Psoas muscle (tissue), 8 donors: Measurements from ENCODE around the gene E2F3. TPM values are rescaled to one million over a fixed set of nuclear protein-coding genes. Genes with fewer than 3 reads are reported as not detected.

ENCODE experiments used
- ATAC-seq, 4 donors: fragments of 200-7000 bp; cut with Tn5 transposase; one replicate each; pipeline ENCODE4 v1.9.1; 2020; ENCODE audit warnings: moderate library complexity in 3 of 4, mild to moderate bottlenecking in 2 of 4
- DNase-seq, 2 donors: peaks; one replicate each; pipeline ENCODE4 v3.0.0-alpha.2; 2020
- H3K27ac ChIP-seq: fragments of 200-600 bp; one replicate; pipeline ENCODE4 v1.8.0; 2022
- H3K27me3 ChIP-seq, 3 donors: fragments of 200-600 bp in 1 of 3; one replicate each; pipeline versions ENCODE4 v1.6.1 to v1.8.0; 2013 to 2022; ENCODE audit warnings: low read length in 2 of 3, mild to moderate bottlenecking in 2 of 3, moderate library complexity in 1 of 3; ENCODE audit not compliant: insufficient read depth in 3 of 3
- H3K36me3 ChIP-seq, 2 donors: fragments of 200-600 bp in 1 of 2; one replicate each; pipeline versions ENCODE4 v1.6.1 to v1.8.0; 2013 to 2022; ENCODE audit warnings: low read depth in 1 of 2, mild to moderate bottlenecking in 1 of 2, moderate library complexity in 1 of 2; ENCODE audit not compliant: insufficient read depth in 1 of 2
- H3K4me1 ChIP-seq: fragments of 200-600 bp; one replicate; pipeline ENCODE4 v1.8.0; 2022
- H3K4me3 ChIP-seq: fragments of 200-600 bp; one replicate; pipeline ENCODE4 v1.8.0; 2022; ENCODE audit warnings: mild to moderate bottlenecking
- H3K9me3 ChIP-seq: fragments of 200-600 bp; one replicate; pipeline ENCODE4 v1.8.0; 2022
- WGBS, 3 donors: extraction: QIAGEN DNeasy Blood & Tissue Kit; methylation state at CpG; one replicate each; pipeline versions ENCODE4 v1.1.6 to v1.1.7; 2013; 5-methylcytosine and 5-hydroxymethylcytosine counted together
- intact Hi-C, 2 donors: fragments of 100-400 bp; cut with DNase I; formaldehyde crosslinking; loops; one replicate each; pipeline versions ENCODE4 v1.11.0 to v1.14.2; 2022
- polyA plus RNA-seq, 3 donors: library from polyadenylated mRNA; stranded (reverse); fragments of 200-250 nt; gene quantifications; one replicate each; pipeline ENCODE4 v1.2.3, GENCODE V29; 2013
- total RNA-seq, 4 donors: library from RNA; stranded (reverse); fragmentation: NEBNext Ultra II Directional in 2 of 4; extraction: Animal tissue kit (Norgen Biotek cat#: 25700) in 2 of 4; gene quantifications; one replicate each; pipeline versions ENCODE4 v1.2.1 to v1.2.4, GENCODE V29; 2021 to 2023
- TF ChIP-seq, protein P1 (sequence below): fragments of 200-600 bp; IDR thresholded peaks from one replicate; pipeline ENCODE4 v1.8.0; 2022; ENCODE audit warnings: antibody characterized with exemption
- donor health status: healthy with polysubstance abuse.
- donor health status: DM: no; HTN: no; CAD: no; lungs with moderate emphysema.
- donor health status: Bipolar disorder and iron deficiency.
- donor health status: healthy.
- donor health status: DM: yes; HTN: yes; CAD: no.
- donor health status: DM: no; HTN: no; CAD: no.
- donor health status: DM: no; HTN: no; CAD: no.
- donor health status: DM: yes; HTN: yes; CAD: no.

Gene E2F3
- total and polyA plus RNA-seq, 7 donors: 4.8 to 16.8 (median 15.3) TPM

DNA sequence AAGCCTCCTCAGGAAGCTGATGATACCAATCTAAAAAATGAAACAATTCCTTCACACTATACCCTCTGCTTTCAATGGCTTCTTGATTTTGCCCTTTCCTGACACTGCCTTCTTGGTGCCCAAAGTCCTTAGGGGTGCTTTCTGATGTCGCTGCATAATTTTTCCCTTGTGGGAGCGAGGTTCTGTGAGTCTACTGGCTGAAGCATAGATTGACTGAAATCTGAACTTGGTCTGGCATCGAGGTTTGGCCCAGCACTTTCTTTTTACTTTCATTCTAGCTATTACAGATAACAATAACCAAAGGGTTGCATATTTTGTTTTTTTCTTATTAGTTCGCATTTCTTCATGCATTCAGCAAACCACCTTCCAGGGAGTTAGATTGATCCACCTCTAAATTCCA is 65.8 kb downstream of the E2F3 start:
- Histone ChIP-seq H3K4me3 (no peak overlapping the region), H3K9me3 (no peaks in the 10 kb centered on the region), H3K27ac (no peak overlapping the region), H3K27me3 (no peaks in the 10 kb centered on the region), H3K36me3 (no peaks in the 10 kb centered on the region), H3K4me1 (no peaks in the 10 kb centered on the region)
- no peak for DNase-seq
- TF ChIP-seq, protein P1, sequence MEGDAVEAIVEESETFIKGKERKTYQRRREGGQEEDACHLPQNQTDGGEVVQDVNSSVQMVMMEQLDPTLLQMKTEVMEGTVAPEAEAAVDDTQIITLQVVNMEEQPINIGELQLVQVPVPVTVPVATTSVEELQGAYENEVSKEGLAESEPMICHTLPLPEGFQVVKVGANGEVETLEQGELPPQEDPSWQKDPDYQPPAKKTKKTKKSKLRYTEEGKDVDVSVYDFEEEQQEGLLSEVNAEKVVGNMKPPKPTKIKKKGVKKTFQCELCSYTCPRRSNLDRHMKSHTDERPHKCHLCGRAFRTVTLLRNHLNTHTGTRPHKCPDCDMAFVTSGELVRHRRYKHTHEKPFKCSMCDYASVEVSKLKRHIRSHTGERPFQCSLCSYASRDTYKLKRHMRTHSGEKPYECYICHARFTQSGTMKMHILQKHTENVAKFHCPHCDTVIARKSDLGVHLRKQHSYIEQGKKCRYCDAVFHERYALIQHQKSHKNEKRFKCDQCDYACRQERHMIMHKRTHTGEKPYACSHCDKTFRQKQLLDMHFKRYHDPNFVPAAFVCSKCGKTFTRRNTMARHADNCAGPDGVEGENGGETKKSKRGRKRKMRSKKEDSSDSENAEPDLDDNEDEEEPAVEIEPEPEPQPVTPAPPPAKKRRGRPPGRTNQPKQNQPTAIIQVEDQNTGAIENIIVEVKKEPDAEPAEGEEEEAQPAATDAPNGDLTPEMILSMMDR: no peak
- WGBS, 3 donors: 86 to 97% (median 89%) methylated on average over 4 of the region's 4 CpGs
- no peak for ATAC-seq
- intact Hi-C loops: no loop called here

GRCh38 chr6:20468209-20468608 is 66.5 kb downstream of the E2F3 start:
- Histone ChIP-seq H3K36me3 (no peaks in the 10 kb centered on the region), H3K9me3 (no peaks in the 10 kb centered on the region), H3K4me3 (no peak overlapping the region), H3K27me3 (no peaks in the 10 kb centered on the region), H3K27ac (no peak overlapping the region), H3K4me1 (no peaks in the 10 kb centered on the region)
- ATAC-seq (no peak), DNase-seq (no peak)
- intact Hi-C loops: no loop called here
- 92 to 97% (median 95%) methylated on average over 7 of the region's 7 CpGs for whole genome bisulfite sequencing, 3 donors
- TF ChIP-seq, protein P1: no peak

GRCh38 chr6:20472748-20473147 is 71.1 kb downstream of the E2F3 start:
- Histone ChIP-seq H3K9me3 (no peaks in the 10 kb centered on the region), H3K4me1 (no peaks in the 10 kb centered on the region), H3K27ac (no peak overlapping the region), H3K4me3 (no peak overlapping the region), H3K27me3 (no peaks in the 10 kb centered on the region), H3K36me3 (no peaks in the 10 kb centered on the region)
- no peak for DNase-seq
- ATAC-seq: no peak
- TF ChIP-seq, protein P1: no peak
- intact Hi-C loops: no loop called here
- whole genome bisulfite sequencing, 3 donors: 89 to 95% (median 93%) methylated on average over 3 of the region's 3 CpGs

- WGBS, 3 donors: 64 to 89% (median 75%) methylated on average over 1 of the region's 1 CpG
- ATAC-seq (no peak), DNase-seq (no peak)
- intact Hi-C loops: no loop called here
- Histone ChIP-seq H3K4me3 (no peak overlapping the region), H3K36me3 (no peaks in the 10 kb centered on the region), H3K4me1 (no peaks in the 10 kb centered on the region), H3K27ac (no peak overlapping the region), H3K9me3 (no peaks in the 10 kb centered on the region), H3K27me3 (no peaks in the 10 kb centered on the region)
- TF ChIP-seq, protein P1: no peak
Measured at GRCh38 chr6:20473518-20473917, 71.8 kb downstream of the E2F3 start.

DNA sequence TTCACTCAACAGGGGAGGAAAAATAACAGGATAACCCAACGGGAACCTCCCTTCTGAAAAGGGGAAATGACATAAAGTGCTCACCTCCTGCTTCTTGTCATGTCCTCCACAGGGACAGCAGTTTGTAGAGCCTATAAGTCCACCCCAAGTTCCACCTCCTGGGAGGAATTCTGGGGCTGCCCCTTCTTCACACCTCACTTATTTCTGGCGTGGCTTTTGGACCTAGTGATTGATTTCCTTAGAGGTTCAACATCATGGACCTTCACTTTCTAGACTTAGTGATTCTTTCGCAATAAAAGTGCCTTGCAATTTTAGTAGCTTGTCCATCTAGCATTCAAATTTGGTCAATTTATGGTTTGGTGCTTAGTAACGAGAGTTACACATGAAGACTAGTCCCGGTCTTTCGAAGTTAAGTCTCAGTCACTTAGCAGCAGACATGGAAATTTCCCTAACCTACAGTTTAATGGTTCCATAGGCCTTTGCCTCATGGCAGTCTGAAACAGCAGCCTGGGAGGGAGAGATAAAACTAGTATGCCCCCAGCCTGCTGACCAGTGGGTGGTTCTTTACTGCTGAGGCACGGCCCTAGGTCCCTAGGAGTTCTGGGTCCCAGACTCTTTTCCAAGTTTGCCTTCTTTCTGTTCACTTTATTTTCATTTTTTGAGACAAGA is 73.3 kb downstream of the E2F3 start:
- intact Hi-C loops: no loop called here
- no peak for DNase-seq
- ATAC-seq: no peak
- Histone ChIP-seq H3K27me3 (no peaks in the 10 kb centered on the region), H3K9me3 (no peaks in the 10 kb centered on the region), H3K27ac (no peak overlapping the region), H3K4me3 (no peak overlapping the region), H3K36me3 (peaks cover 0 to 5% of the 10 kb centered on the region in 2 donors), H3K4me1 (no peaks in the 10 kb centered on the region)
- TF ChIP-seq, protein P1: no peak
- WGBS, 3 donors: 91 to 95% (median 93%) methylated on average over 7 of the region's 7 CpGs
